ENCODE data around the gene NCK2.

NCK2 gene

DNA sequence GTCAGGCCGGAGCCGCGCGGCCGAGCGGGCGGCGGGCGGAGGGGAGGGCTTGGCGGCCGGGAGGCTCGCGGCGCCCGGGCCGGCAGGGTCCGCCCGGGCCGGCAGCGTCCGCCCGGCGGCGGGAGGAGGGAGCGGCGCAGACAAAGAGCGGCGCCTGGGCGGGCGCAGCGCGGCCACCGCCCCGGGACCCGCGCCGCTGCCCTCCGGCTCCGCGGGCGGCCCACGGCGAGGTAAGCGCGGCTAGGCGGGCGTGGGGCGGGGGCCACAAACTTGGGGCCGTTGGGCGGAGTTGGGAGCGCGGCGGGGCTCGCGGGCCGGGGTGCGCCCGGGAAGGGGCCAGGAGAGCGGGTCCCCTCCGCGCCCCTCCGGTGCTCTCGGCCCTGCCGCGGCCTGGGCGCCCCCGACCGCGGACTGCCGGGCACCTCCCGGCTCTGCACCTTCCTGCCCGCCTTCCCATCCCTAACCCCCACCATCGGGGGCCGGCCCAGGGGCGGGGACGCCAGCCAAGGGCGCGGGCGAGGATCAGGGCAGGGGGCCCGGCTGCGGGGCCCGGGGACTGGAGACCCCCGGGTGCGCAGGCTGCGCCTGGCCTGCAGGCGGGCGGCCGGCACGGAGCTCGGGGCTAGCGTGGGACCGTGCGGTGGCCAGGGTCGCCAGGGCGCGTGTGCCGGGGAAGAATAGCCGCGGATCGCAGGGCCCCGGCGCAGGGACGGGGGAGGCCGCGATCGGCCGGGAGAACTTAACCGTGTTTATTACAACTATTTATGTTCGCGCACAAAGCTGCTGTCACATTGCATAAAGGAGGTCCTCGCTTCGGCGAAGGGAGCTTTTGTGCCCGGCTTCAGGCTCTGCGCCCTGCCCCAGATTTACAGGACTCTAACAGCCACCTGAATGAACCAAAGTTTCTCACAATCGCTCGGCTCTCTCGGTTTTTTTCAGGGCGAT is at the start of gene NCK2:
TSS of gene NCK2 (plus strand) at position 4 of the 945 bp plus-strand sequence. CDS start 110,152 bp downstream, outside the sequence.
- DNase-seq (ENCODE audit: low read depth in 1 of 2, low spot score in 1 of 2), result no peak

GRCh38 chr2:105697781-105698449 is 46.8 kb upstream of the NCK2 start:
- DNase-seq (ENCODE audit: low read depth in 1 of 2, low spot score in 1 of 2), result no peak

- DNase-seq (ENCODE audit: low read depth in 1 of 2, low spot score in 1 of 2), result no peak
Observed at GRCh38 chr2:105698820-105699219, 45.9 kb upstream of the NCK2 start.

DNA sequence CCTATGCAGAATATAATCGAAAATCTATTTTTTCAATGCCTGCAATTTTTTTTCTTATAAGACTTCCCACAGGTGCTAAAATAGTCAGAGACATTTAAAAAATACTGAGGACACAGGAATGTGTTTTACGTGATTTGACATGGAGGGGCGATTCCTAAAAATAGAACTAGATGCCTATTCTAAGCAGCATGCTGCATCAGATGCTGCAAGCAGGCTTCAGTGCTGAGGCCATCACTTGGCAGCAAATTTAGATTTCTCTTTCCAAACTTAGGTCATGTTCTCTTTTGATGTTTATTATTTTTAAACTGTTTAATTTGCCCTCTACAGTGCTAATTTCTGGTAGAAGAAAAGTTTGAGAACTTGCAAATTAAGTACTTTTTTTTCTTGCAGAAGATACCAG is 43.7 kb upstream of the NCK2 start:
- no peak for DNase-seq (ENCODE audit: low read depth in 1 of 2, low spot score in 1 of 2)

- no peak for DNase-seq (ENCODE audit: low read depth in 1 of 2, low spot score in 1 of 2)
Observed at GRCh38 chr2:105708697-105709096, 36.0 kb upstream of the NCK2 start.

- DNase-seq (ENCODE audit: low read depth in 1 of 2, low spot score in 1 of 2), result no peak
Observed at GRCh38 chr2:105711394-105711793, 33.3 kb upstream of the NCK2 start.

- no peak for DNase-seq (ENCODE audit: low read depth in 1 of 2, low spot score in 1 of 2)
Observed at GRCh38 chr2:105712166-105712915, 32.4 kb upstream of the NCK2 start.

DNA sequence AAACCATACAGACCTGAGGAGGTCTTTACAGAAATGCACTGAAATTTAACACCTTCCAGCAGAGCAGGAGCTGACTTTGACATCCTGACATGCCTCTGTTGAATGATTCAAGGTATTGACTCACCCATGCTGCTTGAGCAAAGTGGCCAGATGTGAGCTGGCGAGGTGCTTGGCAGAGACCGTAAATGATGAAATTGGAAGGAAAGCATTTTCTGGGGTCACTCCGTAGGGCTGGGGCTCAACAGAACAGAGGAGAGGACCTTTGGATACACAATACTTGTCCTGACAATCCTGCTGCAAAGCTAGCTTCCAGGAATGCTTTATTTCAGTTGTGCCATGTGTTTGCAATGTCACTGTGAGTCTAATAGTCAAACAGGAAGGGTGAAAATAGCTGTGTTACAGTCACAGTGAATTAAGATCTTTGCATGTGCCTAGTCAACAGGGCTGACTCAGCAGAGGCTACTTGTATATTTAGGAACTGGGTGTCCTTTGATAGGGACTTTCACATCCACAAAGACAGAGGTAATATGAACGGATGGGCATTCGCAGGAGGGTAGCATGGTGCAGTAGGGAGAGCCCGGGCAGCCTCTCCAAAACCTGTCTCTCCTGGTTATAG is 31.6 kb upstream of the NCK2 start:
- DNase-seq (ENCODE audit: low read depth in 1 of 2, low spot score in 1 of 2), result no peak

DNA sequence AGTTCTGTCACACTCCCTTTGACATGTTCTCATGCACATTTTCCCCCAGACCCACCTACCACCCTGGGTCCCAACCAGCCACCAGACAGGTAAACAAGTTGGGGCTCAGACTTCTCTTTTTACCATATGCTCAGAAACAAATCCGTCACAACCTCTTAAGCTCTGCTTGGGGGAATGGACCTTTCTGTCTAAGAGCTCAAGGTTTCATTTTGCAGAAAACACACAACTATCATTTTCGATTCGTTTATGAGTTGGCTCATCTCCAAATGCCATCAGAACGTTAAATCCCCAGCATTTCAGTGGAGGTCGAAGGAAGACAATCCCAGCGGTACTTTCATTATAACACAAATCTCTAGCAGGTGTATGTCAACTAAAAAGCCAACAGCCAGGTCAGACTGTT is 30.6 kb upstream of the NCK2 start:
- no peak for DNase-seq (ENCODE audit: low read depth in 1 of 2, low spot score in 1 of 2)

DNA sequence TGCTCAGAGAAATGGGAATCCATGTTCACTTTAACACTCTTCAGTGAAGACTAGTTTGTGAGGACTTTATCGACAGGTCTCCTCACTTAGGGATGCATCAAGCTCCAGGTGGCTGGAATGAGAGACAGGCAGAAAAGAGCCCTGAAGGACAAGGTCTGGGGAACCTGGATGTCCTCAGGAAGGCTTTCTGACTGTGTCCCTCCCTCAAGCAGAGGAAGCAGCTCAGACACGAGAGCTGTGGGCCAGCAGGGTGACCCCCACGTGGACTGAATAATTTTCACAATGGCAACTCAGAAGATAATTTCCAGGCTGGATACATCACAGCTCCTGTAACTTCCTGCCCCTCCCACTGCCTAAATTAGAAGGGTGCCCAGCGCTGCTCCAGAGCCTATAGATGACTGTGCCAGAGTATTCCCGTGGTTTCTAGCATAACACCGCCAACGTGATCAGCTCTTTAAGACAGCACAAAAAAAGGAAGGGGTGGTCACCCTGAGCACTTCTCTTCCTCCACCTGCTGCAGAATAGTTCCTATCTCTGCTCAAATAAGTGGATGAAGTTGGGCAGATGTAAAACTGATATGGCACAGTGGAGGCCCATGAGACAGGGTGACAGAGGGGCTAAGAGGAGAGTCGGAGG is 25.7 kb upstream of the NCK2 start:
- DNase-seq (ENCODE audit: low read depth in 1 of 2, low spot score in 1 of 2), result no peak

DNA sequence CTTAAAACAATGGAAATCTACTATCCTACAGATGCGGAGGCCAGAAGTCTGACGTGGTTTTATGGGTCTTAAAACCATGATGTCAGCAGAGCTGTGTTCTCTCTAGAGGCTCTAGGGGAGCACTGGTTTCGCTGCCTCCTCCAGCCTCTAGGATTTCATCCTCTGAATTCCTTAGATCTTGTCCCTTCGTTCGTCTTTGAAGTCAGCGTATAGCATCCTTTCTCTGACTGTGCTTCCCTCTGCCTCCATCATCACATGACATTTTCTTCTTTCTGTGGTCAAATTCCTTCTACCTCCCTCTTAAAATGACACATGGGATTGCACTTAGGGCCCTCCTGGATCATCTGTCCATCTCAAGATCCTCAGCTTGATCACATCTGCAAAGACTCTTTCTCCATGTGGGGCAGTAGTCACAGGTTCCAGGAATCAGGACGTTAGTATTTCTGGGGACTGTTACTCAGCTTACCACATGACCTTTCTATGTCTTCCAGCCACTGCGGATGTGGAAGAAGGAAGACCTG is 22.7 kb upstream of the NCK2 start:
- DNase-seq (ENCODE audit: low read depth in 1 of 2, low spot score in 1 of 2), result no peak

- DNase-seq (ENCODE audit: low read depth in 1 of 2, low spot score in 1 of 2), result no peak
Observed at GRCh38 chr2:105722726-105723297, 21.9 kb upstream of the NCK2 start.

- DNase-seq (ENCODE audit: low read depth in 1 of 2, low spot score in 1 of 2), result no peak
Observed at GRCh38 chr2:105723431-105723830, 21.3 kb upstream of the NCK2 start.

- no peak for DNase-seq (ENCODE audit: low read depth in 1 of 2, low spot score in 1 of 2)
Observed at GRCh38 chr2:105725388-105725787, 19.3 kb upstream of the NCK2 start.

DNA sequence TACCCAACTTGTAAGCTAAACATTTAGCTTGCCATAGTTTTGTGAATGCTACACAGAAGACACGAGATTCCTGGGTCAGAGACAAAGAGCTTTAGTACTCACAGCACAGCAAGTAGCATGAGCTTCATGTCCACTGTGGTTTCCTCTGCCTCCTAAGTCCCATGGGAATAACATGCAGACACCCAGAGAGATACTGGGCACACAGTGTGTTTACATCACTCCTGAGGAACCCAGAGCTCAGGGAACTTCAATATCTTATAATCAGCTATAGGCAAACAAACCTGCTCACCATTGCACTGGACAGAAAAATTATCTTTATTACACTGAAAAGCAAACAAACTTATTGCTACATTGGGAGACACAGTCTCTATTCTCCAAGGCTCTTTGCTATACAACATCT is 14.5 kb upstream of the NCK2 start:
- DNase-seq (ENCODE audit: low read depth in 1 of 2, low spot score in 1 of 2), result no peak

- DNase-seq (ENCODE audit: low read depth in 1 of 2, low spot score in 1 of 2), result no peak
Observed at GRCh38 chr2:105731511-105731910, 13.2 kb upstream of the NCK2 start.

DNA sequence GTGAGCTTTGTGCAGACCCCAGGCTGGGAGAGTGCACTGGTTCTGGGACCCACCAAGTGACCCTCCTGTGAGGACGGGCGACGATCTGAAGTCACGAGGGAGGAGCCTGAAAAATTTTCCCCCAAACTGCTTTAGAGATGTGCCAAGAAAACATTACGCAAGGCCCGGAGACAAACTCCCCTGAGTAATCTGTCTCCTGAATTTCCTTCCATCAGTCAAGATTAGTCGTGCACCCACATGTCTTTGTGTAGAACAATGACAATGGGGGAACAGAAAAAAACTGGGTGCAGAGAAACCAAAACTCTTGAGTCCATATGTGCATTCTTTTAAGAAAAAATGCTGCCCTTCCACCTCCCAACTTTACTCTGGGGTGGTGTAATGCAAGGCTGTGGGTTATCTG is 12.6 kb upstream of the NCK2 start:
- no peak for DNase-seq (ENCODE audit: low read depth in 1 of 2, low spot score in 1 of 2)

DNA sequence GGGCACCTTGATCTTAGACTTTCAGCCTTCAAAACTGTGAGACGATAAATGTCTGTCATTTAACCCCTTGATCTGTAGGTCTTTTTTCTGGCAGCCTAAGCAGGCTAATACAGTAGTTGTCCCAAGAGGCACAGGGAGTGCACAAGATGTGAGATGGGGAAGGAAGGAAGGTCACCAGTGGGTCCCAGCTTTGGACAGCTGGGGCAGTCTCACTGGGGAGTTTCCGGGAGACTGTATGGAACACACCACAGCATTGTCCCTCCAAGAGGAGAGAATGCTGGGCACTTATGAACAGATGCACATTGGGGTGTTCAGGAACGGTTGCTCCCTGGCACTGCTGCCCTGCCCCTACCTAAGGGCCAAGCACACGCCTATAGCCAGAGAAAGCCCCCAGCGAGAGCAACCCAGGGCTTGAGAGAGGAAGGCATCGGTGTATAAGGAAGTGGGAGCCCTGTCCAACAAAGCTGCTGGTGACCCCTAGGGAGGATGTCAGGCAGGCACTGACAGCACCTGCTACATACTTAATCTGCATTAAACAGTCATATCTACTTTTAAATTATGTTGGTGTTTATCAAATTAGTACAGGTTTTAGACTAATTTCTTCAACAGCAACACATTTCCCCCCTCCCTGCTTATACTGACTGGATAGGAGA is 11.6 kb upstream of the NCK2 start:
- DNase-seq (ENCODE audit: low read depth in 1 of 2, low spot score in 1 of 2), result no peak

GRCh38 chr2:105733875-105734274 is 10.8 kb upstream of the NCK2 start:
- DNase-seq (ENCODE audit: low read depth in 1 of 2, low spot score in 1 of 2), result no peak

All from activated CD4-positive, alpha-beta T cell treated with anti-CD3 and anti-CD28 coated beads, Interleukin-2, amount 50 U/mL, for 24 hours (primary cell).